ENCODE data around the gene DUSP1. TPM values are rescaled to one million over a fixed set of nuclear protein-coding genes. Genes with fewer than 3 reads are reported as not detected.

DUSP1 gene
- total and polyA plus RNA-seq, 9 of the 15 experiments (the other 6 are each of a cell fraction or from before 2014, with no cell fraction given), result 2.1 to 14.2 (median 8.5) TPM

- H3K4me2 ChIP-seq (ENCODE audit: insufficient read depth, low read length), result no peak overlapping the region
- FAIRE-seq, result no peak
- H3K9me3 ChIP-seq (replicated peaks; ENCODE audit: control insufficient read depth, insufficient read depth, low read depth, low read length), result peaks cover 5% of the 10 kb centered on the region
- in situ Hi-C loops (cut with MboI) (no loop called here), intact Hi-C loops (cut with micrococcal nuclease) (no loop called here)
- no peak overlapping the region for H3K9ac ChIP-seq (ENCODE audit: insufficient read depth in 1 of 2, low read depth in 2 of 2, low read length in 2 of 2)
- H2AFZ ChIP-seq (ENCODE audit: low read depth, low read length), result no peak overlapping the region
- WGBS (ENCODE audit: insufficient coverage, low coverage, missing lambda C conversion rate), result 48% methylated on average over 26 of the region's 36 CpGs
- POLR2A ChIA-PET, result interaction anchor here (0.6 to 1.5 kb wide), 2 partner anchors 17 to 669 kb away, joined by 3 read pairs; no protein-coding TSS in a partner anchor
- no peaks in the 10 kb centered on the region for H3K79me2 ChIP-seq (ENCODE audit: control insufficient read depth, insufficient read depth, low read length)
- DNase-seq (ENCODE audit: extremely low read depth in 1 of 4, low spot score in 3 of 4), result no peak
- H3K36me3 ChIP-seq (ENCODE audit: control insufficient read depth, insufficient read depth, low read length), result no peaks in the 10 kb centered on the region
- H3K27me3 ChIP-seq (ENCODE audit: control insufficient read depth in 2 of 2, insufficient read depth in 2 of 2, low read length in 2 of 2), result peaks cover 30 to 39% of the 10 kb centered on the region in 2 experiments
- H3K4me3 ChIP-seq, result no peak overlapping the region
- H3K9me1 ChIP-seq (ENCODE audit: control insufficient read depth, insufficient read depth, low read length), result no peaks in the 10 kb centered on the region
- CTCF ChIA-PET (ENCODE audit: low intra/inter-chr PET ratio), result no interaction called here
- no peak for ATAC-seq
- H3K27ac ChIP-seq (ENCODE audit: extremely low read depth, low read depth, low read length), result no peak overlapping the region
- no peaks in the 10 kb centered on the region for H4K20me1 ChIP-seq (replicated peaks; ENCODE audit: control insufficient read depth, insufficient read depth, low read length)
- H3K4me1 ChIP-seq (replicated peaks in 1 of 2; ENCODE audit: control insufficient read depth in 2 of 2, insufficient read depth in 2 of 2, low read length in 2 of 2), result peaks cover 4 to 16% of the 10 kb centered on the region in 2 experiments; a peak in 4 of 5 replicates
- no TSS peak for BruUV-seq (replicated peaks)
- TF ChIP-seq CREM (IDR thresholded peaks at IDR 0.05; ENCODE audit: low read depth) (no peak), CHD2 (IDR thresholded peaks at IDR 0.05; ENCODE audit: low read depth, low read length) (no peak), LCOR (CRISPR knock-in tag; IDR thresholded peaks at IDR 0.05) (no peak), ZNF507 (tag; conservative IDR thresholded peaks at IDR 0.05) (no peak), KDM4B (IDR thresholded peaks at IDR 0.05; ENCODE audit: borderline replicate concordance in 2 of 2, low read depth in 1 of 2) (no peak), ILK (tag; IDR thresholded peaks at IDR 0.05; ENCODE audit: borderline replicate concordance, low read depth) (no peak), ZNF263 (CRISPR knock-in tag; IDR thresholded peaks at IDR 0.05; ENCODE audit: borderline replicate concordance) (no peak), MBD1 (CRISPR knock-in tag; IDR thresholded peaks at IDR 0.05) (no peak), ESRRB (CRISPR knock-in tag; IDR thresholded peaks at IDR 0.05; ENCODE audit: borderline replicate concordance) (no peak)
- TF ChIP-seq, protein P1, sequence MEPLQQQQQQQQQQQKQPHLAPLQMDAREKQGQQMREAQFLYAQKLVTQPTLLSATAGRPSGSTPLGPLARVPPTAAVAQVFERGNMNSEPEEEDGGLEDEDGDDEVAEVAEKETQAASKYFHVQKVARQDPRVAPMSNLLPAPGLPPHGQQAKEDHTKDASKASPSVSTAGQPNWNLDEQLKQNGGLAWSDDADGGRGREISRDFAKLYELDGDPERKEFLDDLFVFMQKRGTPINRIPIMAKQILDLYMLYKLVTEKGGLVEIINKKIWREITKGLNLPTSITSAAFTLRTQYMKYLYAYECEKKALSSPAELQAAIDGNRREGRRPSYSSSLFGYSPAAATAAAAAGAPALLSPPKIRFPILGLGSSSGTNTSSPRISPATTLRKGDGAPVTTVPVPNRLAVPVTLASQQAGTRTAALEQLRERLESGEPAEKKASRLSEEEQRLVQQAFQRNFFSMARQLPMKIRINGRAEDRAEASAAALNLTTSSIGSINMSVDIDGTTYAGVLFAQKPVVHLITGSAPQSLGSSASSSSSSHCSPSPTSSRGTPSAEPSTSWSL (CRISPR knock-in tag; IDR thresholded peaks at IDR 0.05; ENCODE audit: borderline replicate concordance), result no peak
- TF ChIP-seq, protein P2, sequence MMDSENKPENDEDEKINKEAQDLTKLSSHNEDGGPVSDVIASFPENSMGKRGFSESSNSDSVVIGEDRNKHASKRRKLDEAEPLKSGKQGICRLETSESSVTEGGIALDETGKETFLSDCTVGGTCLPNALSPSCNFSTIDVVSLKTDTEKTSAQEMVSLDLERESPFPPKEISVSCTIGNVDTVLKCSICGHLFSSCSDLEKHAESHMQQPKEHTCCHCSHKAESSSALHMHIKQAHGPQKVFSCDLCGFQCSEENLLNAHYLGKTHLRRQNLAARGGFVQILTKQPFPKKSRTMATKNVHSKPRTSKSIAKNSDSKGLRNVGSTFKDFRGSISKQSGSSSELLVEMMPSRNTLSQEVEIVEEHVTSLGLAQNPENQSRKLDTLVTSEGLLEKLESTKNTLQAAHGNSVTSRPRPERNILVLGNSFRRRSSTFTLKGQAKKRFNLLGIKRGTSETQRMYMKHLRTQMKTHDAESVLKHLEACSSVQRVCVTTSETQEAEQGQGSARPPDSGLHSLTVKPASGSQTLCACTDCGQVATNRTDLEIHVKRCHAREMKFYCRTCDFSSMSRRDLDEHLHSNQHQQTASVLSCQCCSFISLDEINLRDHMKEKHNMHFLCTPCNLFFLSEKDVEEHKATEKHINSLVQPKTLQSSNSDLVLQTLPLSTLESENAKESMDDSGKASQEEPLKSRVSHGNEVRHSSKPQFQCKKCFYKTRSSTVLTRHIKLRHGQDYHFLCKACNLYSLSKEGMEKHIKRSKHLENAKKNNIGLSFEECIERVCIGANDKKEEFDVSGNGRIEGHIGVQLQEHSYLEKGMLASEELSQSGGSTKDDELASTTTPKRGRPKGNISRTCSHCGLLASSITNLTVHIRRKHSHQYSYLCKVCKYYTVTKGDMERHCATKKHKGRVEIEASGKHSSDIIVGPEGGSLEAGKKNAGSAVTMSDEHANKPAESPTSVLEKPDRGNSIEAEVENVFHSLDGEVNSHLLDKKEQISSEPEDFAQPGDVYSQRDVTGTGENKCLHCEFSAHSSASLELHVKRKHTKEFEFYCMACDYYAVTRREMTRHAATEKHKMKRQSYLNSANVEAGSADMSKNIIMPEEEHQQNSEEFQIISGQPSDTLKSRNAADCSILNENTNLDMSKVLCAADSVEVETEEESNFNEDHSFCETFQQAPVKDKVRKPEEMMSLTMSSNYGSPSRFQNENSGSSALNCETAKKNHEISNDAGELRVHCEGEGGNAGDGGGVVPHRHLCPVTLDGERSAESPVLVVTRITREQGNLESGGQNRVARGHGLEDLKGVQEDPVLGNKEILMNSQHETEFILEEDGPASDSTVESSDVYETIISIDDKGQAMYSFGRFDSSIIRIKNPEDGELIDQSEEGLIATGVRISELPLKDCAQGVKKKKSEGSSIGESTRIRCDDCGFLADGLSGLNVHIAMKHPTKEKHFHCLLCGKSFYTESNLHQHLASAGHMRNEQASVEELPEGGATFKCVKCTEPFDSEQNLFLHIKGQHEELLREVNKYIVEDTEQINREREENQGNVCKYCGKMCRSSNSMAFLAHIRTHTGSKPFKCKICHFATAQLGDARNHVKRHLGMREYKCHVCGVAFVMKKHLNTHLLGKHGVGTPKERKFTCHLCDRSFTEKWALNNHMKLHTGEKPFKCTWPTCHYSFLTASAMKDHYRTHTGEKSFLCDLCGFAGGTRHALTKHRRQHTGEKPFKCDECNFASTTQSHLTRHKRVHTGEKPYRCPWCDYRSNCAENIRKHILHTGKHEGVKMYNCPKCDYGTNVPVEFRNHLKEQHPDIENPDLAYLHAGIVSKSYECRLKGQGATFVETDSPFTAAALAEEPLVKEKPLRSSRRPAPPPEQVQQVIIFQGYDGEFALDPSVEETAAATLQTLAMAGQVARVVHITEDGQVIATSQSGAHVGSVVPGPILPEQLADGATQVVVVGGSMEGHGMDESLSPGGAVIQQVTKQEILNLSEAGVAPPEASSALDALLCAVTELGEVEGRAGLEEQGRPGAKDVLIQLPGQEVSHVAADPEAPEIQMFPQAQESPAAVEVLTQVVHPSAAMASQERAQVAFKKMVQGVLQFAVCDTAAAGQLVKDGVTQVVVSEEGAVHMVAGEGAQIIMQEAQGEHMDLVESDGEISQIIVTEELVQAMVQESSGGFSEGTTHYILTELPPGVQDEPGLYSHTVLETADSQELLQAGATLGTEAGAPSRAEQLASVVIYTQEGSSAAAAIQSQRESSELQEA (IDR thresholded peaks at IDR 0.05; ENCODE audit: low read depth), result no peak
Observed at GRCh38 chr5:172748341-172748843, 22.6 kb downstream of the DUSP1 start.
